ENCODE data around the gene LRRC49. TPM values are rescaled to one million over a fixed set of nuclear protein-coding genes. Genes with fewer than 3 reads are reported as not detected.
"Not testable (repeated sequence)": the region's sequence is repeated elsewhere in the genome, so short reads cannot be mapped to it uniquely, and the experiment has no call there.

Gene LRRC49
- total RNA-seq, 2 experiments from 2014 or later = not detected

GRCh38 chr15:70956201-70956995 is 63.8 kb downstream of the LRRC49 start:
- H3K27me3 Mint-ChIP-seq = peaks cover 6% of the 10 kb centered on the region
- ATAC-seq (ENCODE audit: low read depth) = no peak
- DNase-seq = no peak
- H3K9me3 Mint-ChIP-seq = no peaks in the 10 kb centered on the region
- no peaks in the 10 kb centered on the region for H3K4me1 Mint-ChIP-seq
- H3K27ac Mint-ChIP-seq = no peak overlapping the region
- no peaks in the 10 kb centered on the region for H3K36me3 Mint-ChIP-seq
- POLR2A ChIA-PET = no interaction called here
- no peak overlapping the region for H3K4me3 Mint-ChIP-seq

DNA sequence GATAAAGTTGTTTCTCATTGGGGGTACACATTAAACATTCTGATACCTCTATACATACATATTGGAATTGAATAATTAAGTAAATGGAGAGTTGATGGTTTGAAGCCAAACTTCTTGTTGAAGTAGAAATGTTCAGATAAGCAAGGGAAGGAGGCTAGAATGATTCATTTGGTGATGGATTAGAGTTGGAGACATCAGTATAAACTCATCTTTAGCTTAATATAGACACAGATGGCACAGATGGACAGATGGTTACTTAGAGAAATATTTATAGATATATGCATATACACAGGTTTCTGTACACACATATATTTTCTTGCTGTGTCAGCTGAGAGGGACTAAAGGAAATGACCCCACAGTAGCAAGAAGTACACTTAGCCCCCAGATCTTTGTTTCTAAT is 69.5 kb downstream of the LRRC49 start:
- POLR2A ChIA-PET = no interaction called here
- Mint-ChIP-seq H3K4me1 (no peaks in the 10 kb centered on the region), H3K27me3 (no peaks in the 10 kb centered on the region), H3K9me3 (no peaks in the 10 kb centered on the region), H3K4me3 (no peak overlapping the region), H3K27ac (no peak overlapping the region), H3K36me3 (no peaks in the 10 kb centered on the region)
- DNase-seq = no peak
- ATAC-seq (ENCODE audit: low read depth) = no peak

DNA sequence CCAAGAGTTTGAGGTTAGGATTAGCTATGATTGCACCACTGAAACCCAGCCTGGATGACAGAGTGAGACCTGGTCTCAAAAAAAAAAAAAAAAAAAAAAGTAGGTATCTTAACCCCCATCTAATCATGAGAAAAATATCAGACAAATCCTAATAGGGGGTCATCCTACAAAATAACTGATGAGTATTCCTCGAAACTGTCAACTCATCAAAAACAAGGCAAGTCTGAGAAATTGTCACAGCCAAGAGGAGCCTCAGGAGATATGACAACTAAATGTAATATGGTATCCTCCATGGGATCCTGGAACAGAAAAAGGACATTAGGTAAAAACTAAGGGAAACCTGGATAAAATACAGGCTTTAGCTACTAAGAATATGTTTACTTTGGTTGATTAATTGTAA is 70.6 kb downstream of the LRRC49 start:
- Mint-ChIP-seq H3K27ac (no peak overlapping the region), H3K4me3 (no peak overlapping the region), H3K9me3 (no peaks in the 10 kb centered on the region), H3K36me3 (no peaks in the 10 kb centered on the region), H3K27me3 (no peaks in the 10 kb centered on the region), H3K4me1 (no peaks in the 10 kb centered on the region)
- no peak for DNase-seq
- POLR2A ChIA-PET = no interaction called here
- ATAC-seq (ENCODE audit: low read depth) = no peak

DNA sequence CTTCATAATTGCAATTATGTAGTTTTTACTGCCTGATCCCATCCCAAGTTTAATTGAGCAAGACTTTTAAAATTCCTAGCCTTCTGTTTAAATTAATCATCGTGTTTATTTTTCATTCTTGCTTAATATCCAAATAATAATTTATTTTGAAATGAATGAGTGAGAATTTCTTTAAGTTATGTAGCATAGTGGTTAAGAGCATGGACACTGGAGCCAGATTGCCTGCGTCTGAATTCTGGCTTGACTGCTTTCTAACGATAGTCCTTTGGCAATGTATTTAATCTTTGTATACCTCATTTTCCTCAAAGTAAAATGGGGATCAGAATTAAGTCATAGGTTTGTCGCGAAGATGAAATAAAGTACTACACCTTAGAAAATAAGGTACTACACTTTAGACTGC is 71.4 kb downstream of the LRRC49 start:
- no peak overlapping the region for H3K4me3 Mint-ChIP-seq

DNA sequence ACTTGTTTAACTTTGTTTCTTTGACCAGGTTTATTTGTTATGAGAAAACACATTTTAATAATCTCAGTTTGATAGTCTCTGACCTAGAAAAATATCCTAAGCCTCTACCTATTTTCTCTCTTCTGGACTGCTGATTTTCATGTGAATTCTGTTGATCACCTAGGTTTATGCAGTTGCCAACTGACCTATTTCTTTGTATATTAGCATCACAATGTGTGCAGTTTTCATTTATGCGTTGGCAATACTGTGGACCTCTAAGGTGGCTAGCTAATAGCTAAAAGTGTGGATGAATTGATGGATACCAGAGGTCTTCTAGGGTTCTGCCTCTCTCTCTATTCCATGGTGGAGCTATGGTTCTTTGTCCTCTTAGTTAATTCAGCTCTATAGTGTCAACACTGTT is 72.1 kb downstream of the LRRC49 start:
- peaks cover 2% of the 10 kb centered on the region for H3K9me3 Mint-ChIP-seq
- DNase-seq (no peak), ATAC-seq (ENCODE audit: low read depth) (no peak)
- H3K4me1 Mint-ChIP-seq = no peaks in the 10 kb centered on the region
- no peaks in the 10 kb centered on the region for H3K36me3 Mint-ChIP-seq
- no peaks in the 10 kb centered on the region for H3K27me3 Mint-ChIP-seq
- no peak overlapping the region for H3K27ac Mint-ChIP-seq
- POLR2A ChIA-PET = no interaction called here
- no peak overlapping the region for H3K4me3 Mint-ChIP-seq

More for the DNA sequence above, 71.4 kb downstream of the LRRC49 start:
- H3K27ac Mint-ChIP-seq = no peak overlapping the region
- DNase-seq (no peak), ATAC-seq (ENCODE audit: low read depth) (no peak)
- H3K9me3 Mint-ChIP-seq = peaks cover 2% of the 10 kb centered on the region
- H3K36me3 Mint-ChIP-seq = no peaks in the 10 kb centered on the region
- POLR2A ChIA-PET = no interaction called here
- no peaks in the 10 kb centered on the region for H3K27me3 Mint-ChIP-seq
- no peaks in the 10 kb centered on the region for H3K4me1 Mint-ChIP-seq

DNA sequence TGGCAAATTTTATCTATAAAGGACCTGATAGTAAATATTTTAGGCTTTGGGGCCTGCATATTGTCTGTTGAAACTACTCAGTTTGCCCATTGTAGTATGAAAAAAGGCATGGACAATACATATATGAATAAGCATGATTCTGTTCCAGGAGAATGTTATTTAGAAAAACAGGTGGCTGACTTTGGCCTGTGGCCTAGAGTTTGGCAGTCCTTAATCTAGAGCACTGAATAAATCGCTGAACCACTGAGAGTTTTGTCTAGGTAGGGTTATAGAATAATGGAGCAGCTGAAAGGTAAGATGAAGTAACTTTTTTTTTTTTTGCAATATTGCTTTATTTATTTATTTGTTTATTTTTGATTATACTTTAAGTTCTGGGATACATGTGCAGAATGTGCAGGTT is 75.0 kb downstream of the LRRC49 start:
- no peaks in the 10 kb centered on the region for H3K36me3 Mint-ChIP-seq
- H3K4me1 Mint-ChIP-seq = no peaks in the 10 kb centered on the region
- ATAC-seq (ENCODE audit: low read depth) (no peak), DNase-seq (no peak)
- H3K27ac Mint-ChIP-seq = no peak overlapping the region
- peaks cover 2% of the 10 kb centered on the region for H3K9me3 Mint-ChIP-seq
- H3K27me3 Mint-ChIP-seq = no peaks in the 10 kb centered on the region
- H3K4me3 Mint-ChIP-seq = no peak overlapping the region
- POLR2A ChIA-PET = no interaction called here

DNA sequence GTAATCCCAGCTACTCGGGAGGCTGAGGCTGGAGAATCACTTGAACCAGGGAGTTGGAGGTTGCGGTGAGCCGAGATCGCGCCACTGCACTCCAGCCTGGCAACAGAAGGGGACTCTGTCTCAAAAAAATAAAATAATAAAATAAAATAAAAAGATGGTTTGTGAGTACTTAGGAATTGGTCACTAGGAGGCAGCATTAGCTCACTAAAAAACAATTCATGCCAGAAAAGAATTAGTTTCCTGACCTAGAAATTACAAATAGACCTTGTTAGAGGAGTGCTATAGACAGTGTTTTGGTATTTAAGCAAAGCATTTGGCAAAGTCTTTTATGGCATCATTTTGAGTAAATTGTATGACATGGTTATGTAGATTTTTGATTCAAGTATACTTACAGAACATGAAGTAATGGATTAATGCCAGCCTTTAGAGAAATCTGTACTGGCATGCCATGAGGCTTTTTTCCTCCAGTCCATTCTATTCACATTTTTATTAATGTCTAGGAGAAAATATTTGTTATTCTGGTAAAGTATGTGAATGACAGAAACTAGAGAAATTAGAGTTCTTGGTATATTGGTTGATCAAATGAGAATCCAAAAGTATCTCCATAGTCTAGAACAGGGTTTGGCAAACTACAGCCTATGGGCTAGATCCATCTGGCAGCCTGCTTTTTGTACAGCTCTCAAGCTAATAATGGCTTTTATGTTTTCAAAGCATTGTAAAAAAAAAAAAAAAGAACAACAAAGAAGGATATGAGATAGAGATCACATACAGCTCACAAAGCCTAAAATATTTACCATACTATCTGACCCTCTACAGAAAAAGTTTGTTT is 81.6 kb downstream of the LRRC49 start:
- H3K27me3 Mint-ChIP-seq = peaks cover 7% of the 10 kb centered on the region
- no peaks in the 10 kb centered on the region for H3K9me3 Mint-ChIP-seq
- no peaks in the 10 kb centered on the region for H3K4me1 Mint-ChIP-seq
- H3K4me3 Mint-ChIP-seq = no peak overlapping the region
- DNase-seq (no peak), ATAC-seq (ENCODE audit: low read depth) (no peak)
- POLR2A ChIA-PET = no interaction called here
- no peak overlapping the region for H3K27ac Mint-ChIP-seq
- H3K36me3 Mint-ChIP-seq = no peaks in the 10 kb centered on the region

DNA sequence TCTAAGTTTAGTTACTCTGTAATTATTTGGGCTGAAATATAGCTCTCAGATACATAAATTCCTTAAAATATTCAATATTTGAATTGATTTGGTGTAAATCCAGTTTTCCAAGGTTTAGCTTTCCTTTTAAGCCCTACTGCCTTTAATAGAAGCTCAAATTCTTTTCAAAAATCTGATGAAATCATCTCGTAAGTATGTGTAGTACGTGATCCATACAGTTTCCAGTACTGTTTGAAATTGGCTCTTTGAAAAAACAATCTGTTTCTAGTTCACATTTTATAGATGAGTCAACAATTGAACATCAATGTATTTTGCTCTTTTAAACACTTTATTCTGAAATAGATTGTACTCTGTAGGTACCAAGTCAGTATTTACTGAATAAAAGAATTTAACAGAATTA is 84.2 kb downstream of the LRRC49 start:
- POLR2A ChIA-PET = no interaction called here
- no peaks in the 10 kb centered on the region for H3K9me3 Mint-ChIP-seq
- H3K27me3 Mint-ChIP-seq = peaks cover 12% of the 10 kb centered on the region
- H3K4me3 Mint-ChIP-seq = no peak overlapping the region
- H3K27ac Mint-ChIP-seq = no peak overlapping the region
- DNase-seq (no peak), ATAC-seq (ENCODE audit: low read depth) (no peak)
- no peaks in the 10 kb centered on the region for H3K36me3 Mint-ChIP-seq
- no peaks in the 10 kb centered on the region for H3K4me1 Mint-ChIP-seq

GRCh38 chr15:70995383-70995970 is 102.9 kb downstream of the LRRC49 start:
- Mint-ChIP-seq H3K4me3 (no peak overlapping the region), H3K36me3 (no peaks in the 10 kb centered on the region), H3K27ac (no peak overlapping the region), H3K4me1 (no peaks in the 10 kb centered on the region), H3K9me3 (peaks cover 7% of the 10 kb centered on the region), H3K27me3 (peaks cover 5% of the 10 kb centered on the region)
- DNase-seq (no peak), ATAC-seq (ENCODE audit: low read depth) (no peak)
- POLR2A ChIA-PET = no interaction called here

DNA sequence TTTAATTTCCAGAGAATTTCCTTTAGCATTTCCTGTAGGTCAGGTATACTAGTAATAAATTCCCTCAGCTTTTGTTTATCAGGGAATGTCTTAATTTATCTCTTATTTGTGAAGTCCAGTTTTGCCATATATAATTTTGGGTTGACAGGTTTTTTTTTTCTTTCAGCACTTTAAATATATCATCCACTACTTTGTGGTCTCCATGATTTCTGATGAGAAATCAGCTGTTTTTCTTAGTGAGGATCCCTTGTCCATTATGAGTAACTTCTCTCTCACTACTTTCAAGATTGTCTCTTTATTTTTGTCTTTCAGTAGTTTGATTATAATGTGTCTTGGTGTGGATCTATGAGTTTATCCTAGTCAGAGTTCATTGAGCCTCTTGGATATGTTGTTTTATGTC is 105.7 kb downstream of the LRRC49 start:
- no peak overlapping the region for H3K27ac Mint-ChIP-seq
- no peaks in the 10 kb centered on the region for H3K4me1 Mint-ChIP-seq
- ATAC-seq (ENCODE audit: low read depth) = no peak
- DNase-seq = no peak
- H3K4me3 Mint-ChIP-seq = no peak overlapping the region
- H3K9me3 Mint-ChIP-seq = peaks cover 2% of the 10 kb centered on the region
- no peaks in the 10 kb centered on the region for H3K36me3 Mint-ChIP-seq
- POLR2A ChIA-PET = no interaction called here
- peaks cover 5% of the 10 kb centered on the region for H3K27me3 Mint-ChIP-seq

- POLR2A ChIA-PET = no interaction called here
- H3K4me1 Mint-ChIP-seq = no peaks in the 10 kb centered on the region
- peaks cover 2% of the 10 kb centered on the region for H3K9me3 Mint-ChIP-seq
- H3K27me3 Mint-ChIP-seq = peaks cover 8% of the 10 kb centered on the region
- H3K27ac Mint-ChIP-seq = no peak overlapping the region
- H3K4me3 Mint-ChIP-seq = no peak overlapping the region
- ATAC-seq (ENCODE audit: low read depth) = no peak
- no peak for DNase-seq
- H3K36me3 Mint-ChIP-seq = no peaks in the 10 kb centered on the region
Observed at GRCh38 chr15:71002316-71002715, 109.7 kb downstream of the LRRC49 start.

GRCh38 chr15:71003319-71003718 is 110.7 kb downstream of the LRRC49 start:
- H3K4me1 Mint-ChIP-seq = no peaks in the 10 kb centered on the region
- POLR2A ChIA-PET = no interaction called here
- peaks cover 8% of the 10 kb centered on the region for H3K27me3 Mint-ChIP-seq
- H3K4me3 Mint-ChIP-seq = no peak overlapping the region
- H3K27ac Mint-ChIP-seq = no peak overlapping the region
- ATAC-seq (ENCODE audit: low read depth) (no peak), DNase-seq (no peak)
- no peaks in the 10 kb centered on the region for H3K36me3 Mint-ChIP-seq
- peaks cover 2% of the 10 kb centered on the region for H3K9me3 Mint-ChIP-seq

DNA sequence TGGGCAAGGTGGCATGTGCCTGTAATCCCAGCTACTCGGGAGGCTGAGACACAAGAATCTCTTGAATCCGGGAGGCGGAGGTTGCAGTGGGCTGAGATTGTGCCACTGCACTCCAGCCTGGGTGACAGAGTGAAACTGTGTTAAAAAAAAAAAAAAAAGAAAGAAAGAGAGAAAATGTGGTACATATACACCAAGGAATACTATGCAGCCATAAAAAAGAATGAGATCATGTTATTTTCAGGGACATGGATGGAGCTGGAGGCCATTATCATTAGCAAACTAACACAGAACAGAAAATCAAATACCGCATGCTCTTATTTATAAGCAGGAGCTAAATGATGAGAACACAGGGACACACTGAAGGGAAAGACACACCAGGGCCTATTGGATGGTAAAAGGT is 111.9 kb downstream of the LRRC49 start:
- H3K27me3 Mint-ChIP-seq; POLR2A ChIA-PET; ATAC-seq (ENCODE audit: low read depth); H3K9me3 Mint-ChIP-seq; H3K27ac Mint-ChIP-seq; H3K4me1 Mint-ChIP-seq; DNase-seq; H3K4me3 Mint-ChIP-seq; H3K36me3 Mint-ChIP-seq: not testable (repeated sequence)

- DNase-seq = no peak
- Mint-ChIP-seq H3K36me3 (no peaks in the 10 kb centered on the region), H3K9me3 (no peaks in the 10 kb centered on the region), H3K4me3 (no peak overlapping the region), H3K27ac (no peak overlapping the region), H3K27me3 (peaks cover 10% of the 10 kb centered on the region), H3K4me1 (no peaks in the 10 kb centered on the region)
- no peak for ATAC-seq (ENCODE audit: low read depth)
- POLR2A ChIA-PET = no interaction called here
Observed at GRCh38 chr15:71005895-71006294, 113.3 kb downstream of the LRRC49 start.
